Choroid plexus epithelial cell (primary cell): ENCODE measurements around the gene CMIP.

Source experiments
- DNase-seq: peaks from one replicate; pipeline ENCODE4 v3.0.0-alpha.2; 2010; ENCODE audit warnings: low read depth
- H3K4me3 ChIP-seq: 2 replicates; pipeline ENCODE4 v1.5.1; 2011; ENCODE audit warnings: low read depth, mild to moderate bottlenecking, control low read depth, low read length, moderate library complexity
- CTCF ChIP-seq: conservative IDR thresholded peaks from 2 replicates; pipeline ENCODE4 v1.5.1; 2011; ENCODE audit warnings: low read depth, mild to moderate bottlenecking, control low read depth, inconsistent platforms, low read length, moderate library complexity

Gene CMIP

GRCh38 chr16:81565321-81566028 is 120.9 kb downstream of the CMIP start:
- no peak overlapping the region for H3K4me3 ChIP-seq
- DNase-seq = no peak
- no peak for TF ChIP-seq CTCF

GRCh38 chr16:81566086-81567007 is 121.7 kb downstream of the CMIP start:
- no peak for TF ChIP-seq CTCF
- no peak for DNase-seq

GRCh38 chr16:81567087-81567486 is 122.5 kb downstream of the CMIP start:
- TF ChIP-seq CTCF = no peak
- DNase-seq = no peak
- no peak overlapping the region for H3K4me3 ChIP-seq

More at GRCh38 chr16:81566086-81567007, 121.7 kb downstream of the CMIP start:
- H3K4me3 ChIP-seq = no peak overlapping the region

GRCh38 chr16:81567987-81568748 is 123.6 kb downstream of the CMIP start:
- peak; percentile 24 for DNase-seq
- no peak for TF ChIP-seq CTCF
- no peak overlapping the region for H3K4me3 ChIP-seq

- no peak for TF ChIP-seq CTCF
- no peak overlapping the region for H3K4me3 ChIP-seq
- DNase-seq = no peak
These were observed 124.1 kb downstream of the CMIP start for GRCh38 chr16:81568749-81569087.

GRCh38 chr16:81569361-81570034 is 124.9 kb downstream of the CMIP start:
- TF ChIP-seq CTCF = no peak
- no peak overlapping the region for H3K4me3 ChIP-seq
- no peak for DNase-seq
